GM08714 (cell line): ENCODE measurements around the gene TBL3.
A peak's percentile ranks its signal among the peaks of the same experiment; 100 is the strongest.
"Not testable (repeated sequence)": the region's sequence is repeated elsewhere in the genome, so short reads cannot be mapped to it uniquely, and the experiment has no call there.

Experiments used
- H3K4me3 ChIP-seq: fragments of 200-500 bp; sonication (Bioruptor generic); 2 replicates; pipeline ENCODE4 v1.5.1; 2014; ENCODE audit warnings: mild to moderate bottlenecking, low read length, inconsistent platforms
- ZNF274 ChIP-seq: IDR thresholded peaks from 2 replicates; pipeline ENCODE4 v1.6.1; 2012; ENCODE audit warnings: mild to moderate bottlenecking, low read depth, low read length

TBL3 gene

DNA sequence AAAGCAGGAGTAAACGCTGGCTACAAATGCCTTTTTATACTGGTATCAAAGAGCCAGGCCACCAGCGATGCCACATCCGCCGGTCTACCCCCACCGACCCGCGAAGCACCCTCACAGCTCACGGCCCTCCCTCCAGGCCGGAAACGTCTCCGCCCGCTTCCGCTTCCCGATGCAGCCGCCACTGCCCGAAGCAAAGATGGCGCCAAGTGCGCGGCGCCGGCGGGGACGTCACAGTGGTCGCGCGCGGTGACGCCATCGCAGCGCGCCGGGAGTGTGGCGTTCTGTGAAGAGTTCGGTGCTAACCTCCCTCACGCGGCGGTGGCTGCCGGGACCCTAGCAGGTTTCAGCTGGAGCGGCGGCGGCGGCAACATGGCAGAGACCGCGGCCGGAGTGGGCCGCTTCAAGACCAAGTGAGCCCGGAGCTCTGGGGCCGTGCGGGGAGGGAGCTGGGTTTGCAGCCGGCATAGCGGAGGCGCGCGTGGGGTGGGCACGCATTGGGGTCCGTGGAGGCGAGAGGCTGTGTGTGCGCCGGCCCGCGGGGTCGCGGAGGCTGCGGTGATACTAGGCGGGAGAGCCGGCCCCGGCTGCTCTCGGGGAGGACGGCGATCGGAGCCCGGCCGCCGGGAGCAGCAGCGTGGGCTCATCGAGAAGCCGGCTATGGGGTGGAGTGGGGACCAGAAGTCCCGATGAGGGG, at the start of gene TBL3:
Gene TBL3, plus strand, starts transcription at position 258 of the 694 bp plus-strand sequence. Its CDS starts 112 bp downstream, at position 370.
- no peak for TF ChIP-seq ZNF274
- H3K4me3 ChIP-seq, result peak within 1 kb of the TSS; percentile 85

DNA sequence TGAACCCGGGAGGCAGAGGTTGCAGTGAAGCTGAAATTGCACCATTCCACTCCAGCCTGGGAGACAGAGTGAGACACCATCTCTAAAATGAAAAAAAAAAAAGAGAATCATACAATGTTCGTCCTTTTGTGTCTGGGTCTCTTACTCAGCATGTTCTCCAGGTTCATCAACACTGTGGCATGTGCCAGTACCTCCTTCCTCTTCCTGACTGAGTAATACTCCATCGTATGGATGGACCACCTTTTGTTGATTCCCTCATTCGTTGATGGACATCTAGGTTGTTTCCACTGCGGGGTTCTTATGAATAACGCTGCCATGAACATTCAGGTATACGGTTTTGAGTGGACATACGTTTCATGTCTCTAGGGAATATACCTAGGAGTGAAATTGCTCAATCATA, 49.5 kb upstream of the TBL3 start:
- TF ChIP-seq ZNF274, result no peak
- H3K4me3 ChIP-seq, result no peak overlapping the region

DNA sequence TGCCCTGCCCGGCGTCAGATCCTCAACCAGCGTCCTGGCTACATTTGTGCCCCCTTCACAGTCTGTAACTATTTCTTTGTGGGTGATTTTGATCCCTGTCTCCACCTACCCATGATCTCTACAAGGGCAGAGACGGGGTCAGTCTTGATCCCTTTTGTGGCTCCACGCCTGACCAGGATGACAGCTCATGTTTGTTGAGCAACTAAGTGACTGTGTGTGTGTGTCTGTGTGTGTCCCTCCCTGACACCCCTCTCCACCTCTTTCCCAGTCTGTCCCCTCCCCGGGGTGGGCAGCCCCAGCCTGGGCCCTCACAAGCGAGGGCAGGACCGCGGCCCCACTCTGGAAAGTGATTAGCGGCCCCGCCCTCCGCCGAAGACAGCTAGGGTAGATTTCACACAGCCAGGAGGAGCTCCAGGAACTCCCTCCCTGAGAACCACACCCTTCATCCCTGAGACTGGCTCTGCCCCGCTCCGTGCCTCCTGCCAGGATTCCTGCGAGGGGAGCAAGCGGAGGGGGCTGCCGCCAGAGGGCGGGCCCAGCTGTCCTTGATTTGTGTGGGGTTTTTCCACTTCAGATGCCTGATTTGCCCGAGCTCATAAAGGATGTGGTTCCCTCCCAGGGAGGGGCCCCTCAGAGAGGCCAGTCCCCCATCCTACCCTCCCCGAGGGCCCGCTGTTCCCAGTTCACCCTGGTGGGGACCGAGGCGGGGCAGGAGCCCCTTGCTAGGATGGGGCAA, 48.4 kb upstream of the TBL3 start:
- no peak overlapping the region for H3K4me3 ChIP-seq
- no peak for TF ChIP-seq ZNF274

DNA sequence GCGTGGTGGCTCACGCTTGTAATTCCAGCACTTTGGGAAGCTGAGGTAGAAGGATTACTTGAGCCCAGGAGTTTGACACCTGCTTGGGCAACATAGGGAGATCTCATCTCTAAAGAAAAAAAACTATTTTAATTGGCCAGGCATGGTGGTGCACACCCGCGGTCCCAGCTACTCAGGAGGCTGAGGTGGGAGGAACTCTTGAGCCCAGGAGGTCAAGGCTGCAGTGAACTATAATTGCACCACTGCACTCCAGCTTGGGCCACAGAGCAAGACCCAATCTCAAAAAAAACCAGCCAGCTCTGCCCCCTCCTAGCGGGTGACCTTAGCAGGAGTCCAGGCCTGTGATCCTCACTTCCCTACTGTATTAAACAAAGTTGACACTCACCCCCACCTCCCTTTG, 47.8 kb upstream of the TBL3 start:
- H3K4me3 ChIP-seq, result no peak overlapping the region
- TF ChIP-seq ZNF274, result no peak

DNA sequence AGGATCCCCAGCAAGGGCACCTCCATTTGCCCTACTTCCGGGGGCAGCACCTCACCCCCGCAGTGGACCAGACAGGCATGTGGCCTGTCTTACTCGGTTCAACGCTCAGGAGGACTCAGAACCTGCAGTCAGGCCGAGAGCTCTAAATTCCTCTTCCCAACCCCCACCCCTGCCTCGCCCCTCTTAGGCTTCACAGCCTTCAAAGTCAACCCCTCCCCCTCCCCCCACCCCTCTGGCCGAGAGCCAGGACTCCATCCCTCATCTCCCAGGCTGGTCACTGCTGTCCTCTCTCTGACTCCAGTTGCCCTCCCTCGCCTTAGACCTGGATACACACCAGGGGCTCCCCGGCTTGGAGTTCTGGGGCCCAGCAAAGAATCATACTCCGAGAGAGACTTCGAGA, 45.6 kb upstream of the TBL3 start:
- TF ChIP-seq ZNF274, result no peak
- no peak overlapping the region for H3K4me3 ChIP-seq

DNA sequence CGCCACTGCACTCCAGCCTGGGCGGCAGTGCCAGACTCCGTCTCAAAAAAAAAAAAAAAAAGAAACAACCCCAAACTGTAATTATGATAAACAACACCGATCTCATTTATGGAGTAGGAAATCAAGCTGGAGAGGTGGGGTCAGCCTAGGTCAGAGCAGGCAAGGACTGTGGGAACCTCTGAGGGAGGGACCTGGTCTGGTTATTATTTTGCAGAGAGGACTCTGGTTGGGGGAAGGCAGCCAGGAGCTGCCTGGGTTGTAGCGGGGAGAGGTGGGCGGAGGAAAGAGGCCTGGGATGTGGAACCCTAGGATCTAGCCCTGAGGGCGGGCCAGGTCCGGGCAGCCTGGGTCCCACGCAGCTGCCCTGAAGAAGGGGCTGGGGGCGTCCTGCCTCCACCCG, 42.7 kb upstream of the TBL3 start:
- TF ChIP-seq ZNF274, result no peak
- peak overlapping the region; percentile 37; the same call in 1 of the 2 replicates for H3K4me3 ChIP-seq

DNA sequence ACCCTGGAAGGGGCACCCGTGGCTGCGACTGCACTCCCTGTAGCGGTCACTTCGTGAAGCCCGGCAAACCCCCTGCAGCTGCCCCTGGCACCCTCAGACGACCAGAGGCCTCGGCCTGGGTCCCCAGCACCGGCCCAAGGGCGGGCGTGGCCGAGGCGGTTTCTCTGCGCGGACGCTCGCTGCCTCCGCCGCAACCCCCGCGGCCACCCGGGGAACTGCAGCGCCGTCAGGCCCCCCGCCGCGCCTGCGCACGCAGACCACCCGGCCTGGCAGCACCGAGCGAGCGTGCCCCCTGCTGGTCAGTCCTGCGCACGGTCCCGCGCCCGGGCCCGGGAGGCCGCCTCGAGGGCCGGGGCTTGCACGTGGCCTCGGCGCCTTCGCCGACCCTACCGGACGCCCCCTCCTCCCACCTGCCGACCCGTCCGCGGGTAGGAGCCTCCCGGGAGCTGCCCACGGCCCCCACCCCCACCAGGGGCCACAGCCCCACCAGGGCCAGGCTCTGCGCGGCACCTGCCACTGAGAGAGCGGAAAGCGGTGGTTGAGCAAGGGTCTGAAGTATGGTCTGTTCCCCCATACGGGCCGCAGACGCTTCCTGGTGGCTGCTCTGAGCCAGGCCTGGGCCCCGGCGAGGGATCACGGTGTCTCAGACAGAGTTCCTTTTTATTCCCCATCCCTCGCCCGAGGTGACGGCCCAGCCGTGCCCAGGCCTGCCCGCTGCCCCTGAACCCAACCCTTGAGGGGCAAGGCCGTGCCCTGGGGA, 42.1 kb upstream of the TBL3 start:
- no peak for TF ChIP-seq ZNF274

DNA sequence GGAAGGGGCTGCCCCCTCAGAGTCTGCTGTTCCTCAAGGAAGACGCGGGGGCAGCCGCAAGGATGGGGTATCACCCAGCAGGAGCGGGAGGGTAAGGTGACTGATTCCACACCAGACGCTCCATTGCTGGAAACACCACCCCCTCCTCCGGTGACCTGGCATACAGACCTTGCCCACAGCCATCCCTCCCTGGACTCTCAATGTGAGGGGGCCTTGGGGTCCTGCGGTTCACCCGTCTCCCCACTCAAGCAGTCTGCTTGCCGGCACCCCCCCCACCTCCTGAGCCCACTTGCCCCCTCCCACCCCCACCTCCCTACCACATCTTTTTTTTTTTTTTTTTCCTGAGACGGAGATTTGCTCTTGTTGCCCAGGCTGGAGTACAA, 41.5 kb upstream of the TBL3 start:
- no peak overlapping the region for H3K4me3 ChIP-seq
- no peak for TF ChIP-seq ZNF274

More for the DNA sequence above, 42.1 kb upstream of the TBL3 start:
- H3K4me3 ChIP-seq, result peak overlapping the region; percentile 37; the same call in 1 of the 2 replicates

DNA sequence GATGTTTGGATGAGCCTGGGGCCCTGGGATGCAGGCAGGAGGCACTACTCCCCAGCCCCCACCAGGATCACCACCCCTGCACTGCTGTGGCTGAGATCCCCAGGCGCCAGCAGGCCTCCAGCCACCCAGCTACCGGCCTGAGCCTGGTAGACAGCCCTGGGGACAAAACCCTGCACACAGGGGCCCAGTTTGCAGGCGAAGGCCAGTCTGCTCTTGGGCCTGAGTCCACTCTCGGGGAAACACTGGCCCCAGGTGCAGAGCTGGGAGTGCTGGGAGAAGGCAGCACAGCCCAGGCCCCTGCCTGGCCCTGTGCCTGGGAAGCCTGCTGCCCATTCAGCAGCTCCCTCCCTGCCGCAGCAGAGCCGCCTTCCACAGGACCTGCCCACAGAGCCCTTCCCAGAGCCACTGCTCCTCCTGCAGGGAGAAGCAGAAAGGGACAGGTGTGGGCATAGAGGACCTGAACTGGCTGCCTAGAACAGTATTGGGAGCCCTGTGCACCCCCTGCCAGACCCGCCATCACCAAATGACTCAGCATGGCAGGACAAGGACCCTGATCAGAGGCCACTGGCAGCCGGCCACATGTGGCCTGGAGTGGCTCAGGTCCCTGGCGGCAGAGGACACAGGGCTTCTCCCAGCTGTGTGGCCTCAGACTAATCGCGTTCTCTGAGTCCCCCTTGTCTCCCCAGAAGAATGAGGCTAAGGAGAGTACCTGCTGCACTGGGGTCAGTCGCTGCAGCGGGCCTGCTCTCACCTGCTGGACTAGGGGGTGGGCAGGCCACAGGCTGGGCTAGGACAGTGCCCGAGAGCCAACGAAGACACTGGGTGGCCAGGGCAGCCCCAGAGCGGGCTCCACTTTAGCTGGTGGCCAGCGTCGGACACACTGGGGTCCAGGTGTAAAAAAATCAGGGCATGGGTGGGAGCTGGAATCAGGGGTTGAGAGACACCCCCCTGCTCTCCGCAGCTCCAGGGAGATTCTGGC, 39.5 kb upstream of the TBL3 start:
- H3K4me3 ChIP-seq, result no peak overlapping the region
- TF ChIP-seq ZNF274, result no peak

DNA sequence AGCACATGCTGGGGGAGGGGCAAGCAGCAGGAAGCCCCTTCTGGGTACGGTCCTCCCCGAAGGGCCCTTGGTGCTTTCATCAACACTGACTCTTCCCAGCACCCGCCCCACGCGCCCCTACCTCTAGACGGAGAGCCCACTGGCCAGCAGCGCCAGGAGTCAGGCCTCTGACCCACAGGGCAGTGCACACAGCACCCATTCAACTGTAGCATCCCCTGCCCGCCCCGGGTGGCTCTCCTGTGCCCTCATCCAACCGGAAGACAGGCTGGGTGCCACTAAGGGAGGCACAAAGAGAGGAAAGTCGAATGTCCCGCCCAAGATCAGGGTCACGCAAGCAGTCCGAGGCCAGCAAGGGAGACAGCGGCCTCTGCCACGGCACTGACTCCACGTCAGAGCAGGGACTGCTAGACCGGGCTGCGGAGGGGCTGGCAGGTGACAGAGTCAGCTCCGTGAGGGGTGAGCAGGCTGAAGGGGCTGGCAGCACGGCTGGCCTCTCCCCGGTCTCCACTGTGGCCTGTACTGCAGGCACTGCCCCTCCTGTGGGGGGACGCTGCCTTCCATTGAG, 38.7 kb upstream of the TBL3 start:
- TF ChIP-seq ZNF274, result no peak
- no peak overlapping the region for H3K4me3 ChIP-seq

DNA sequence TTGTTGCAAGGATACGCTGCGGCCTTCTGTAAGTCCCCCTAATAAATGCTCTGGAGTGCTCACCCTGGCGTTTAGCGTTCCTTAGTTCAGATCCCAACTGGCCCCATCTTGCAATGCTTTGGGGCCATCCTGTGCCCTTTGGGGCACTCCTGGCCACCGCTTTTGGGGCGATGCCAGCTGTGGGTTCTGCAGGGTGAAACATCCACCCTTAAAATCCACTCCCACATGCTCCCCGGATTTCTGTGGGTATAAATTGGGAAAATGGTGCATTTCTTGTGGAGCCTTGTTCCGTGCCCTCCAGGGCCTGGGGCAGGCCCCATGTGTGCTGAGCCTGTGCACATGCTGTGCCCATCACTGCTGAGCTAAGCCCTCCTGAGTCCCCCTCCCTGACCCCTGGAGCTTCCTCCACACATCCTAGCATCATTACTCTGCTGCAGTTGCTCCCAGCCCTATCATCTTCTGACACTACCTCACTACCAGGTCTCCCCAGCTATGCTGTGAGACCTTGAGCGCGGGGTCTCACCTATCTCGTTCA, 34.8 kb upstream of the TBL3 start:
- TF ChIP-seq ZNF274, result no peak
- no peak overlapping the region for H3K4me3 ChIP-seq

DNA sequence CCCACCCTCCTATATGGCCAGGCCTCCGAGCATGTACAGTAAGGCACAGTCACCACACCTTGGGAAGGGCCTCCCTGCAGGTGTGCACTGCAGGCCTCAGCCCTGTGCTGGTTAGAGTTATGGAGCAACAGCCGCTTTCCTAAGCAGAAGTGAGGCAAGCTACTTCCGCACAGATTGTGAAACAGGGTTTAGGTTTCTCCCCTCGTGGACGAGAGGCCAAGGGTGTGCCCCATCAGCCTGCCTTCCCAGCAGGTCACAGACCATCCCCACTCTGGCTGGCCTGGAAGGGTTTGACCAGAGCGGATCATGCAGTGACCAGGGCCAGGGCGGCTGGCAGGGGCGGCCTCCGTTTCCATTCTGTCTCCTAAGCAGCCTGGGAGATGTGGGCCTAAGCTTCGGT, 33.5 kb upstream of the TBL3 start:
- TF ChIP-seq ZNF274, result no peak
- H3K4me3 ChIP-seq, result no peak overlapping the region

DNA sequence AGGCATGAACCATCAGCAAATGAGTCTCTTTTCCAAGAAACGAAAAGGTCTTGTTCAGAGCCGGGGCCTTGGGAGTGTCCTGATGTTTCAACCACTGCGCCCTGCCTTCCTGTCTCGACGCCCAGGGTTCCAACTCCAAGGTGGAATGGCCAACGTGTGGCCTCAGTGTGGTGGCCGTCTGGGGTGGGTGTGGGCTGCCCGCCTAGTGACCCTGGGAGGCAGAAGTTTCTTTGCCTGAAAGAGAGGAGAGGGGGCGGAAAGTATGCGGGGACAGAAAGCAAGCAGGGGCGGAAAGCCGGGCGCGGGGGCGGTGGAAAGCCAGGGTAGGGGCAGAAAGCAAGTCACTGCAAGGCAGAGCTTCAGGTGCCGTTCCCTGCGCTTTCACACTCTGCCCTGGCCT, 32.9 kb upstream of the TBL3 start:
- H3K4me3 ChIP-seq, result no peak overlapping the region

DNA sequence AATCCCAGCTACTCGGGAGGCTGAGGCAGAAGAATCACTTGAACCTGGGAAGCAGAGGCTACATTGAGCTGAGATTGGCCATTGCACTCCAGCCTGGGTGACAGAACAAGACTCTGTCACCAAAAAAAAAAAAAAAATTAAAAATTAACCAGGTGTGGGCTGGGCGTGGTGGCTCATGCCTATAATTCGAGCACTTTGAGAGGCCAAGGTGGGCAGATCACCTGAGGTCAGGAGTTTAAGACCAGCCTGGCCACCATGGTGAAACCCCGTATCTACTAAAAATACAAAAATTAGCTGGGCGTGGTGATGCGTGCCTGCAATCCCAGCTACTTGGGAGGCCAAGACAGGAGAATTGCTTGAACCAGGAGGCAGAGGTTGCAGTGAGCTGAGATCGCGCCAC, 32.0 kb upstream of the TBL3 start:
- not testable (repeated sequence) for H3K4me3 ChIP-seq

More for the DNA sequence above, 32.9 kb upstream of the TBL3 start:
- TF ChIP-seq ZNF274, result no peak
